ENCODE data around the gene KCTD1. TPM values are rescaled to one million over a fixed set of nuclear protein-coding genes. Genes with fewer than 3 reads are reported as not detected.

KCTD1 gene
- total and polyA plus RNA-seq, 2 donors: 9.3 to 31.8 TPM

DNA sequence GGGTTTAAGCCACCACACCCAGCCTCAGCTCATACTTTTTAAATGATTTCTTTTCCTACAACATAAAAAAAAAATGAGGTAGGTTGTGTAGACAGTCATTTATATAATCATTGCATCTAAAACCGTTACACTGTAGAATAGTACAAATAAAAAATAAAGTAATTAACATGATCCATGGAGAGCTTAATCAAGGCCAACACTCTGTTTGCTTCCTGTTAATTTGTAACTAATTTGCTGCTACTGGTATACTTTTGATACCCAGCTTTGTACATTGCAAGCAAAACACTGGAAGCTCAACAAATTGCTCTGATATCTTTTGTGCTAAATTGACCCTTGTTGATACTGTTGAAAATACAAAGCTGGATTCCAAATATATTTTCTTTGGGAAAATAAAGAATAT lies 20.2 kb upstream of the KCTD1 start:
- Histone ChIP-seq H3K9me3 (ENCODE audit: control insufficient read depth in 2 of 2, insufficient read depth in 1 of 2, low read length in 1 of 2) (no peaks in the 10 kb centered on the region), H3K4me1 (ENCODE audit: control insufficient read depth in 2 of 2, insufficient read depth in 2 of 2, low read length in 2 of 2) (no peaks in the 10 kb centered on the region), H3K27ac (ENCODE audit: low read depth in 1 of 2, low read length in 1 of 2) (no peak overlapping the region), H3K36me3 (ENCODE audit: control insufficient read depth in 2 of 2, insufficient read depth in 2 of 2, low read length in 1 of 2) (no peaks in the 10 kb centered on the region), H3K4me3 (ENCODE audit: low read length in 2 of 2) (no peak overlapping the region), H3K27me3 (ENCODE audit: control insufficient read depth in 2 of 2, insufficient read depth in 1 of 2, low read length in 1 of 2) (no peaks in the 10 kb centered on the region)
- WGBS: 94% methylated on average over 1 of the region's 1 CpG
- no peak for DNase-seq (ENCODE audit: low read depth in 6 of 9, low spot score in 9 of 9)

- Histone ChIP-seq H3K4me3 (ENCODE audit: low read length in 2 of 2) (no peak overlapping the region), H3K27me3 (ENCODE audit: control insufficient read depth in 2 of 2, insufficient read depth in 1 of 2, low read length in 1 of 2) (no peaks in the 10 kb centered on the region), H3K9me3 (ENCODE audit: control insufficient read depth in 2 of 2, insufficient read depth in 1 of 2, low read length in 1 of 2) (no peaks in the 10 kb centered on the region), H3K27ac (ENCODE audit: low read depth in 1 of 2, low read length in 1 of 2) (no peak overlapping the region), H3K4me1 (ENCODE audit: control insufficient read depth in 2 of 2, insufficient read depth in 2 of 2, low read length in 2 of 2) (no peaks in the 10 kb centered on the region), H3K36me3 (ENCODE audit: control insufficient read depth in 2 of 2, insufficient read depth in 2 of 2, low read length in 1 of 2) (no peaks in the 10 kb centered on the region)
- no peak for DNase-seq (ENCODE audit: low read depth in 6 of 9, low spot score in 9 of 9)
- WGBS: 79% methylated on average over 1 of the region's 1 CpG
Observed at GRCh38 chr18:26566874-26567555, 18.7 kb upstream of the KCTD1 start.

DNA sequence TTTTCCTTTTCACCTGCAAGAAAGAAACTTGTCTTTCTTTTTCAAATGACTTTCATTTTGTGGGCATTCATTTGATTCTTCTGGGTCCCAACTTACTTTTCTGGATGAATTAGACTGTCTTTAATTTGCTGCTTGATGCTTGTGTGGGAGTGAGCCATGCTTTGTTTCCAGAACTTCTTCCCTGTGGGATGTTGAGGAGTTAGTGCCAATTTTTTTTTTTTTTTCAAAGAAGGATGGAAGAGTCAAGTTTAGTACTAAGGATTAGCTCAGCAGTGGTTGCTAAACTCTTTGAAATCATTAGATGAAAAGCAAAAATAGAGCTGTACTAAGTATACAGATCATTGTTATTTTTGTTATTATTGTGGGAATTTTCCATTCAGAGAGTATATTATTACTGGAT lies 17.2 kb upstream of the KCTD1 start:
- no peaks in the 10 kb centered on the region for H3K27me3 ChIP-seq (ENCODE audit: control insufficient read depth in 2 of 2, insufficient read depth in 1 of 2, low read length in 1 of 2)

GRCh38 chr18:26563024-26563423 lies 14.7 kb upstream of the KCTD1 start:
- H3K4me3 ChIP-seq (ENCODE audit: low read length in 2 of 2): no peak overlapping the region
- 93% methylated on average over 3 of the region's 3 CpGs for WGBS
- DNase-seq (ENCODE audit: low read depth in 6 of 9, low spot score in 9 of 9): no peak
- no peaks in the 10 kb centered on the region for H3K36me3 ChIP-seq (ENCODE audit: control insufficient read depth in 2 of 2, insufficient read depth in 2 of 2, low read length in 1 of 2)
- H3K27me3 ChIP-seq (ENCODE audit: control insufficient read depth in 2 of 2, insufficient read depth in 1 of 2, low read length in 1 of 2): no peaks in the 10 kb centered on the region
- no peak overlapping the region for H3K27ac ChIP-seq (ENCODE audit: low read depth in 1 of 2, low read length in 1 of 2)
- H3K9me3 ChIP-seq (ENCODE audit: control insufficient read depth in 2 of 2, insufficient read depth in 1 of 2, low read length in 1 of 2): no peaks in the 10 kb centered on the region
- H3K4me1 ChIP-seq (ENCODE audit: control insufficient read depth in 2 of 2, insufficient read depth in 2 of 2, low read length in 2 of 2): no peaks in the 10 kb centered on the region

More for the DNA sequence above, 17.2 kb upstream of the KCTD1 start:
- Histone ChIP-seq H3K4me1 (ENCODE audit: control insufficient read depth in 2 of 2, insufficient read depth in 2 of 2, low read length in 2 of 2) (no peaks in the 10 kb centered on the region), H3K27ac (ENCODE audit: low read depth in 1 of 2, low read length in 1 of 2) (no peak overlapping the region), H3K4me3 (ENCODE audit: low read length in 2 of 2) (no peak overlapping the region), H3K36me3 (ENCODE audit: control insufficient read depth in 2 of 2, insufficient read depth in 2 of 2, low read length in 1 of 2) (no peaks in the 10 kb centered on the region), H3K9me3 (ENCODE audit: control insufficient read depth in 2 of 2, insufficient read depth in 1 of 2, low read length in 1 of 2) (no peaks in the 10 kb centered on the region)
- DNase-seq (ENCODE audit: low read depth in 6 of 9, low spot score in 9 of 9): no peak

- H3K27me3 ChIP-seq (ENCODE audit: control insufficient read depth in 2 of 2, insufficient read depth in 1 of 2, low read length in 1 of 2): peaks cover 0 to 2% of the 10 kb centered on the region in 2 donors
- H3K27ac ChIP-seq (ENCODE audit: low read depth in 1 of 2, low read length in 1 of 2): no peak overlapping the region
- WGBS: 95% methylated on average over 2 of the region's 2 CpGs
Observed at GRCh38 chr18:26562568-26562967, 14.2 kb upstream of the KCTD1 start.

GRCh38 chr18:26561769-26562168 lies 13.4 kb upstream of the KCTD1 start:
- 97% methylated on average over 5 of the region's 5 CpGs for WGBS

More at GRCh38 chr18:26562568-26562967, 14.2 kb upstream of the KCTD1 start:
- Histone ChIP-seq H3K36me3 (ENCODE audit: control insufficient read depth in 2 of 2, insufficient read depth in 2 of 2, low read length in 1 of 2) (no peaks in the 10 kb centered on the region), H3K9me3 (ENCODE audit: control insufficient read depth in 2 of 2, insufficient read depth in 1 of 2, low read length in 1 of 2) (no peaks in the 10 kb centered on the region), H3K4me1 (ENCODE audit: control insufficient read depth in 2 of 2, insufficient read depth in 2 of 2, low read length in 2 of 2) (no peaks in the 10 kb centered on the region), H3K4me3 (ENCODE audit: low read length in 2 of 2) (no peak overlapping the region)
- DNase-seq (ENCODE audit: low read depth in 6 of 9, low spot score in 9 of 9): no peak

DNA sequence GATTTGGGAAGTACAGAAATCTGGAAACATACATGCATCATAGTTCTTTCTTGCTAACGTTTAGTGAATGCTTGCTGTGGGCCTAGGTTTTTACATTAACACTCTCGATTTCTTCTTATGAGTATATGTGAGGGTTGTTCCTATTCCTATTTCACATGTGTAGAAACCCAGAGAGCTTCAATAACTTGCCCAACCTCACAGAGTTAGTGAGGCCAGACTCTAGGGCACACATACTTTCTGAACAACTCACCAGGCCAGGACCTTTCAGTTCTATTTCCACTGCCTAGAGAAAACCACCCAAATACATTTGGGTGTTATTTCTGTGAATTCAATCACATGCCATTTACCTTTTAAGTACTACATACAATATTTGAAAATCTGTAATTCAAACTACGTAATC lies 8.2 kb upstream of the KCTD1 start:
- Histone ChIP-seq H3K36me3 (ENCODE audit: control insufficient read depth in 2 of 2, insufficient read depth in 2 of 2, low read length in 1 of 2) (no peaks in the 10 kb centered on the region), H3K4me3 (ENCODE audit: low read length in 2 of 2) (no peak overlapping the region), H3K27ac (ENCODE audit: low read depth in 1 of 2, low read length in 1 of 2) (no peak overlapping the region), H3K27me3 (ENCODE audit: control insufficient read depth in 2 of 2, insufficient read depth in 1 of 2, low read length in 1 of 2) (peaks cover 13 to 35% of the 10 kb centered on the region in 2 donors), H3K4me1 (ENCODE audit: control insufficient read depth in 2 of 2, insufficient read depth in 2 of 2, low read length in 2 of 2) (no peaks in the 10 kb centered on the region), H3K9me3 (ENCODE audit: control insufficient read depth in 2 of 2, insufficient read depth in 1 of 2, low read length in 1 of 2) (no peaks in the 10 kb centered on the region)
- WGBS: 95% methylated on average over 3 of the region's 3 CpGs
- no peak for DNase-seq (ENCODE audit: low read depth in 6 of 9, low spot score in 9 of 9)

More at GRCh38 chr18:26561769-26562168, 13.4 kb upstream of the KCTD1 start:
- Histone ChIP-seq H3K4me1 (ENCODE audit: control insufficient read depth in 2 of 2, insufficient read depth in 2 of 2, low read length in 2 of 2) (no peaks in the 10 kb centered on the region), H3K27ac (ENCODE audit: low read depth in 1 of 2, low read length in 1 of 2) (no peak overlapping the region), H3K9me3 (ENCODE audit: control insufficient read depth in 2 of 2, insufficient read depth in 1 of 2, low read length in 1 of 2) (no peaks in the 10 kb centered on the region), H3K4me3 (ENCODE audit: low read length in 2 of 2) (no peak overlapping the region), H3K36me3 (ENCODE audit: control insufficient read depth in 2 of 2, insufficient read depth in 2 of 2, low read length in 1 of 2) (no peaks in the 10 kb centered on the region), H3K27me3 (ENCODE audit: control insufficient read depth in 2 of 2, insufficient read depth in 1 of 2, low read length in 1 of 2) (peaks cover 0 to 3% of the 10 kb centered on the region in 2 donors)
- DNase-seq (ENCODE audit: low read depth in 6 of 9, low spot score in 9 of 9): no peak

DNA sequence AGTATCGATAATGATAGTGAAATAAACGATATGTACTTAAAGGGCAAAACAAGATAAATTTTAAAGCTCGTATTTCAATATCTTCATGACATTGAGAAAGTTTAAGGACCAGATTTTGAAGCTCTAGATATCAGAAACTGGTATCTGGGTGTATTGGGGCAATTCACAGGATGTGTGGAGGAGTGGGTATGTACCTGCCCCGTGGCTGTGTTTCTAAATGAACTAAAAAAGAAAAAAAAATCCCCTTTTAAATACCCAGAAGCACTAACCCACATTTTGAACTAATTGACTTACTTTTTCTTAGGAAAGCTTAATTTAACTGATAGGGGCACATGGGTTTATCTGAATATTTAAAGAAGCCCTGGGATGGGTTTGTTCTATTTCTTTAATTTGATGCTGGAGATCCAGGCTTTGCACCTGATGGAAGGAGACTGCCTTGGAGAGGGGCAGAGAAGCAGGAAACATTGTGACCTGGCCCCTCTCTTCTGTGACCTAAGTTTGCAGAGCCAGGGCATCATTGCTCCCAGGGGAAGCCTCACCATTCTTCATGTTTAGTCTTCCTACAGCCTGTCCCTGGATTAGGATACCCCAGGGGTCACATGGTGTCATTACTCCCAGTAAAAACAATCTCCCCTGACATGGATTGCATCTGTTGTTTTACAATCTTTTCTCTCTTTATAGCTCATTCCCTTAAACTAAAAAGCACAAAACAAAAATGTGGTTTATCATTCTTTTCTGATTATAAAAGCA lies 7.6 kb upstream of the KCTD1 start:
- Histone ChIP-seq H3K4me1 (ENCODE audit: control insufficient read depth in 2 of 2, insufficient read depth in 2 of 2, low read length in 2 of 2) (no peaks in the 10 kb centered on the region), H3K36me3 (ENCODE audit: control insufficient read depth in 2 of 2, insufficient read depth in 2 of 2, low read length in 1 of 2) (no peaks in the 10 kb centered on the region), H3K4me3 (ENCODE audit: low read length in 2 of 2) (no peak overlapping the region), H3K9me3 (ENCODE audit: control insufficient read depth in 2 of 2, insufficient read depth in 1 of 2, low read length in 1 of 2) (no peaks in the 10 kb centered on the region), H3K27ac (ENCODE audit: low read depth in 1 of 2, low read length in 1 of 2) (no peak overlapping the region), H3K27me3 (ENCODE audit: control insufficient read depth in 2 of 2, insufficient read depth in 1 of 2, low read length in 1 of 2) (peaks cover 18 to 41% of the 10 kb centered on the region in 2 donors)
- WGBS: 96% methylated on average over 4 of the region's 4 CpGs
- DNase-seq (ENCODE audit: low read depth in 6 of 9, low spot score in 9 of 9): no peak

- H3K4me3 ChIP-seq (ENCODE audit: low read length in 2 of 2): no peak overlapping the region
- no peak overlapping the region for H3K27ac ChIP-seq (ENCODE audit: low read depth in 1 of 2, low read length in 1 of 2)
- no peaks in the 10 kb centered on the region for H3K36me3 ChIP-seq (ENCODE audit: control insufficient read depth in 2 of 2, insufficient read depth in 2 of 2, low read length in 1 of 2)
- no peak for DNase-seq (ENCODE audit: low read depth in 6 of 9, low spot score in 9 of 9)
- H3K4me1 ChIP-seq (ENCODE audit: control insufficient read depth in 2 of 2, insufficient read depth in 2 of 2, low read length in 2 of 2): peaks cover 16 to 17% of the 10 kb centered on the region in 2 donors
- H3K9me3 ChIP-seq (ENCODE audit: control insufficient read depth in 2 of 2, insufficient read depth in 1 of 2, low read length in 1 of 2): no peaks in the 10 kb centered on the region
- WGBS: 87% methylated on average over 1 of the region's 1 CpG
- peaks cover 39 to 61% of the 10 kb centered on the region in 2 donors for H3K27me3 ChIP-seq (ENCODE audit: control insufficient read depth in 2 of 2, insufficient read depth in 1 of 2, low read length in 1 of 2)
Observed at GRCh38 chr18:26553943-26554342, 5.6 kb upstream of the KCTD1 start.

All from thymus (tissue), 11 donors.